Nephron progenitor cell (in vitro differentiated cells): Measurements from ENCODE around the gene PI4KA.
"Not testable (repeated sequence)": the region's sequence is repeated elsewhere in the genome, so short reads cannot be mapped to it uniquely, and the experiment has no call there.

Source experiments
- DNase-seq: peaks from one replicate; pipeline ENCODE4 v3.0.0; 2021
- H3K27ac Mint-ChIP-seq: 2 replicates; pipeline ENCODE4 v1.8.0; 2021; ENCODE audit warnings: mild to moderate bottlenecking, moderate library complexity, mixed read lengths
- H3K27me3 Mint-ChIP-seq: 2 replicates; pipeline ENCODE4 v1.8.0; 2021; ENCODE audit warnings: mild to moderate bottlenecking, low read depth, mixed read lengths; ENCODE audit not compliant: poor library complexity
- H3K36me3 Mint-ChIP-seq: 2 replicates; pipeline ENCODE4 v1.8.0; 2021; ENCODE audit warnings: low read depth, mixed read lengths
- H3K4me1 Mint-ChIP-seq: 2 replicates; pipeline ENCODE4 v1.8.0; 2021; ENCODE audit warnings: mixed read lengths
- H3K4me3 Mint-ChIP-seq: 2 replicates; pipeline ENCODE4 v1.8.0; 2021; ENCODE audit warnings: mild to moderate bottlenecking, moderate library complexity, mixed read lengths
- H3K9me3 Mint-ChIP-seq: 2 replicates; pipeline ENCODE4 v1.8.0; 2021; ENCODE audit warnings: mild to moderate bottlenecking, moderate library complexity, mixed read lengths
- TF ChIP-seq, protein P1 (sequence below): fragments of 200-600 bp; sonication (generic); IDR thresholded peaks from 2 replicates; pipeline ENCODE4 v1.5.0; 2021; ENCODE audit warnings: antibody characterized with exemption

The PI4KA gene

GRCh38 chr22:20741008-20741633, 117.5 kb downstream of the PI4KA start:
- H3K4me3 Mint-ChIP-seq = no peak overlapping the region
- H3K27me3 Mint-ChIP-seq = peaks cover 3% of the 10 kb centered on the region
- no peak overlapping the region for H3K27ac Mint-ChIP-seq
- no peaks in the 10 kb centered on the region for H3K4me1 Mint-ChIP-seq
- peaks cover 65% of the 10 kb centered on the region for H3K36me3 Mint-ChIP-seq
- H3K9me3 Mint-ChIP-seq = peaks cover 31% of the 10 kb centered on the region
- DNase-seq = no peak
- TF ChIP-seq, protein P1, sequence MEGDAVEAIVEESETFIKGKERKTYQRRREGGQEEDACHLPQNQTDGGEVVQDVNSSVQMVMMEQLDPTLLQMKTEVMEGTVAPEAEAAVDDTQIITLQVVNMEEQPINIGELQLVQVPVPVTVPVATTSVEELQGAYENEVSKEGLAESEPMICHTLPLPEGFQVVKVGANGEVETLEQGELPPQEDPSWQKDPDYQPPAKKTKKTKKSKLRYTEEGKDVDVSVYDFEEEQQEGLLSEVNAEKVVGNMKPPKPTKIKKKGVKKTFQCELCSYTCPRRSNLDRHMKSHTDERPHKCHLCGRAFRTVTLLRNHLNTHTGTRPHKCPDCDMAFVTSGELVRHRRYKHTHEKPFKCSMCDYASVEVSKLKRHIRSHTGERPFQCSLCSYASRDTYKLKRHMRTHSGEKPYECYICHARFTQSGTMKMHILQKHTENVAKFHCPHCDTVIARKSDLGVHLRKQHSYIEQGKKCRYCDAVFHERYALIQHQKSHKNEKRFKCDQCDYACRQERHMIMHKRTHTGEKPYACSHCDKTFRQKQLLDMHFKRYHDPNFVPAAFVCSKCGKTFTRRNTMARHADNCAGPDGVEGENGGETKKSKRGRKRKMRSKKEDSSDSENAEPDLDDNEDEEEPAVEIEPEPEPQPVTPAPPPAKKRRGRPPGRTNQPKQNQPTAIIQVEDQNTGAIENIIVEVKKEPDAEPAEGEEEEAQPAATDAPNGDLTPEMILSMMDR = no peak

- Mint-ChIP-seq H3K27me3 (peaks cover 3% of the 10 kb centered on the region), H3K9me3 (peaks cover 31% of the 10 kb centered on the region), H3K4me3 (no peak overlapping the region), H3K4me1 (no peaks in the 10 kb centered on the region), H3K27ac (no peak overlapping the region), H3K36me3 (peaks cover 64% of the 10 kb centered on the region)
- no peak for DNase-seq
- TF ChIP-seq, protein P1 = no peak
Measured at GRCh38 chr22:20740222-20740951, 118.2 kb downstream of the PI4KA start.

DNA sequence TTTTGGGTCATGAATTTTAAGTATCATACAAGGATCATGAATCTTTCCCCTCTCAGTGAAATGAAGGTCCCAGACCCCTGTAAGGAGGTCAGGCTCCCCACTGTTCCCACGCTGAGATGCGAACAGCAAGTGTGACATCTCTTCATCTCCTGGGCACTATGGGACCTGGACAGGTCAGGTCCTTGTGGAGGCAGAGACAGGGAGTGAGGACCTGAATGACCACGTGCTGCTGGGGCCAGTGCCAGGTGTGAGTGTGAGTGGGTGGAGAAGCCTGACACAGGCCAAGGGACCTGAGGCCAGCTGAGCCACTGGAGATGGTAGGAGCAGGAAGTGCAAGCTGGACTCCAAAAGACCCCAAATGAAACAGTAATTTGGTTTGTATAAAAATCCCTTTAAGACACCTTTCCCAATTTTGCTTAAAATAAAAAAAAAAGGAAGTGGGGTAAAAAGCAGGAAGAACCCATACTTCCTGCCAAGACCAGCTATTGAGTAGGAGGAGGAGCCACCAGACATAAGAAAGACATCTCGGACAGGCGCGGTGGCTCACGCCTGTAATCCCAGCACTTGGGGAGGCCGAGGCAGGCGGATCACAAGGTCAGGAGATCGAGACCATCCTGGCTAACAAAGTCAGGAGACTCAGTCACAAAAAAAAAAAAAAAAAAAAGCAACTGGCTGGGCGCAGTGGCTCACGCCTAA, 120.1 kb downstream of the PI4KA start:
- Mint-ChIP-seq H3K9me3 (peaks cover 31% of the 10 kb centered on the region), H3K36me3 (peaks cover 48% of the 10 kb centered on the region), H3K4me1 (no peaks in the 10 kb centered on the region), H3K27ac (no peak overlapping the region), H3K4me3 (no peak overlapping the region), H3K27me3 (peaks cover 3% of the 10 kb centered on the region)
- no peak for DNase-seq
- TF ChIP-seq, protein P1 = no peak

DNA sequence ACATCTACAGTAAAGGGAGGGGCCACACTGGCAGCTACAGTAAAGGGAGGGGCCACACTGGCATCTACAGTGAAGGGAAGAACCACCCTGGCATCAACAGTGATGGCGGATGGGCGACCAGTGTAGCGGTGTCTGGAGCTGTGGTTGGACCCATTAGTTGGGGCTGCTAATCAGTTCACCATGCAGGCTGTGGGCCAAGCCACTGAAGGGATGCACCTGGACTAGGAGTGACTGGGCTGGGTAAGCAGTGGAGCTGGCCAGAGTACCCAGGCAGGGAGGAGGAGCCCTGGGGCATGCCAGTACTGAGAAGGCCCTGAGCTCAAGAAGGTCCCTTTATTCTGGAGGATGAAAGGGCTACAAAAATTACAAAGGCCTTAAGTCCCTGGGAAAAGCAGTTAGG, 121.7 kb downstream of the PI4KA start:
- H3K4me1 Mint-ChIP-seq, DNase-seq: not testable (repeated sequence)
- peak overlapping the region; percentile 39 for H3K27ac Mint-ChIP-seq

GRCh38 chr22:20735356-20736162, 123.1 kb downstream of the PI4KA start:
- H3K9me3 Mint-ChIP-seq = peaks cover 17% of the 10 kb centered on the region

More for the DNA sequence above, 121.7 kb downstream of the PI4KA start:
- Mint-ChIP-seq H3K36me3 (peaks cover 43% of the 10 kb centered on the region), H3K9me3 (peaks cover 28% of the 10 kb centered on the region)
- H3K4me3 Mint-ChIP-seq, H3K27me3 Mint-ChIP-seq: not testable (repeated sequence)

GRCh38 chr22:20732431-20732830, 126.2 kb downstream of the PI4KA start:
- H3K27me3 Mint-ChIP-seq, H3K9me3 Mint-ChIP-seq, DNase-seq, H3K27ac Mint-ChIP-seq, H3K4me1 Mint-ChIP-seq, H3K36me3 Mint-ChIP-seq, H3K4me3 Mint-ChIP-seq: not testable (repeated sequence)

More at GRCh38 chr22:20735356-20736162, 123.1 kb downstream of the PI4KA start:
- H3K4me3 Mint-ChIP-seq, H3K27me3 Mint-ChIP-seq, DNase-seq, H3K4me1 Mint-ChIP-seq, H3K27ac Mint-ChIP-seq: not testable (repeated sequence)
- peaks cover 29% of the 10 kb centered on the region for H3K36me3 Mint-ChIP-seq

- H3K9me3 Mint-ChIP-seq = no peaks in the 10 kb centered on the region
- TF ChIP-seq, protein P1 = no peak
- no peak for DNase-seq
- H3K27ac Mint-ChIP-seq = no peak overlapping the region
- H3K36me3 Mint-ChIP-seq = peaks cover 8% of the 10 kb centered on the region
- no peak overlapping the region for H3K4me3 Mint-ChIP-seq
- H3K27me3 Mint-ChIP-seq = no peaks in the 10 kb centered on the region
- no peaks in the 10 kb centered on the region for H3K4me1 Mint-ChIP-seq
Measured at GRCh38 chr22:20729194-20729593, 129.4 kb downstream of the PI4KA start.
